ENCODE measurements around the gene SCP2D1.

SCP2D1 gene

DNA sequence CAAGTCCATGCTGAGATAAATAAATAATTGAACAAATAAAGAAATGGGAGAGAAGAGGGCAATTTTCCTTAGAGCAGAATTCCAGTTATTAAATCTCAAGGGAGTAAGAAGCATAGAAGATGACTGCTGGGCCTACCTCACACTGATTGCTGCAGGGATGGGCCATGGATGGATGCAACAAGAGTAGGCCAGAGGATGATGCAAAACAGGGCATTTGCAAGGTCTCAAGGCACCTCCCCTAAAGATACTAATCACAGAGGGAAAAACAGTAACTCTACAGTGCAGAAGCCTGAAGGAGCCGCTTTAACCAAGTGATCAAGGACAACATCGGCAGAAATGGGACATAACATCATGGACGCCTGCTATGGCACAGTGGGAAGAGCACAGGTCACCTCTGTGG, 1.7 kb upstream of the SCP2D1 start:
- no peak for DNase-seq (ENCODE audit: low read depth in 2 of 2)

DNA sequence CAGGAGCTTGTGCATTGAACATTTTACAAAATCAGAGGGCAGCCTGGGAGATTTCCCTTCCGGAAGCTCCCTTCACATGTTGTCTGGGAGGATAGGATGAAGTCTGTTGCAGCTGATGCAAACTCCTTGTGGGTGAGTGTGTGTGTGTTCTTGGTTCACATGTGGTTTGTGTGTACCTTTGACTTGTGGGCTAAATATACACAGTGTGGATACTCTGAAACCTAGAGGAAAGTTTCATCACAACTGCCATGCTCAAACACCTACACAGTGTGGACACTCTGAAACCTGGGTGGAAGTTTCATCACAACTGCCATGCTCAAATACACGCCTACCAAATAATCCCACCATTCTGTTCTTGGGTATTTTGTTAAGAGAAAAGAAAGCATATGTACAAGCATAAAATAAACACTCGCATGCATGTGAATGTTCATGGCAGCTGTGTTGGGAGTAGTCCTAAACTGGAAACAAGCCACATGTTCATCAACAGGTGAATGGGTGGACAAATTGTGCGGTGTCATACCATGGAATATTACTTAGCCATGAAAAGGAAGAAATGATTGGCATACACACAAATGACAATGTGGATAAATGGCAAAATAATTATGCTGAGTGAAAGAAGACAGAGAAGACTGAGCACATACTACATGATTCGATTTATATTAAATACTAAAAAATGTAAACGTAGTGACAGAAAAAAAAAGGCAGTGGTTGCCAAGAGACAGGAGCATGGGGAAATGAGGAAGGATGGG, 1.8 kb downstream of the SCP2D1 start:
- no peak for DNase-seq (ENCODE audit: low read depth in 2 of 2)

DNA sequence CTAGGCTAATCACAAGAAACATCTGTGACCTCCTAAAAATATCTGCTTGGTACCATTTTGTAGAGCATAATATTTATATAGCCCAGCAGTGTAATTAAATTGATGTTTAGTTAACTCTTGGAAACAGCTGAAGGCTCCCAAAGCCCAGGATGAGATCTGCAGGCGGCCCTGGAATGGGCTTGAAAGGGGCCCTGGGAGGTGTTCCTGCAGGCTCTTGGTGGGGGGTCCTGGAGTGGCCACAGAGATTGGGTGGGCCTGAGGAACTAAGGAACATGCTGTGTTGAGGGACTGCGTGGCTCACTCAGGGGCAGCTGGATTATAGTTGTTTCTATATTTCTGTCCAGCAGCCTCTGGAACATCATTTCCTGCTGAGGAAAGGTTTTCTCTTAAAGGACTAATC, 9.2 kb downstream of the SCP2D1 start:
- DNase-seq (ENCODE audit: low read depth in 2 of 2): no peak

DNA sequence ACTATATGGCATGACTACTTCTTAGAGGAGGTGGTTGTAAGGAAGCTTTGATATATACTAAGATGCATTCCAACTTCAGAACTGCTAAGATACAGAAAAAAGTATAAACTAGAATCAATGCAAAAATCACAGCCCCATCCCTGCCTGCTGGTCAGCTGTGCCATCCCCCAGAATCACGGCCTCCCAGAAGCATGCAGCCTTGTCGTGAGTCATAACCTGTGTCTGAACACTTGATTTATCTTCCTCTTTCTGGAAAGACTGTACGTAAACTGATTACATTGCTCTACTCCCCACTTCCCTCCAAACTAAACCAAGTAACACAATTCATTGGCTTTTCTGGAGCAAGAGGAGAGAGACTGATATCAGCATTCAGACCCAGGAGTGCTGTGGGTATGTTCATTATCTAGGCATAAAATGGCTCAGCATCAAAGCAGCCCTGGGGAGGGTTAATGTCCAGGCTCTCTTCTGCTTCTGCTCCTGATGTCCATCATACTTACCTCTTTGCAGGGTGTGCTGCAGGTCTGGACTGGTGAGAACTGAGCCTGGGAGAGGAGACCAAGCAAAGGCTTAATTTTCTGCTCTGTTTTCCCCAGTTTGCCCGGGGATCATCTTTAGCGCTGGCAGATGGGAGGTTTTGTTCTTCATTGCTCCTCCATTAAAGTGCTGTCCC, 18.4 kb downstream of the SCP2D1 start:
- no peak for DNase-seq (ENCODE audit: low read depth in 2 of 2)

DNA sequence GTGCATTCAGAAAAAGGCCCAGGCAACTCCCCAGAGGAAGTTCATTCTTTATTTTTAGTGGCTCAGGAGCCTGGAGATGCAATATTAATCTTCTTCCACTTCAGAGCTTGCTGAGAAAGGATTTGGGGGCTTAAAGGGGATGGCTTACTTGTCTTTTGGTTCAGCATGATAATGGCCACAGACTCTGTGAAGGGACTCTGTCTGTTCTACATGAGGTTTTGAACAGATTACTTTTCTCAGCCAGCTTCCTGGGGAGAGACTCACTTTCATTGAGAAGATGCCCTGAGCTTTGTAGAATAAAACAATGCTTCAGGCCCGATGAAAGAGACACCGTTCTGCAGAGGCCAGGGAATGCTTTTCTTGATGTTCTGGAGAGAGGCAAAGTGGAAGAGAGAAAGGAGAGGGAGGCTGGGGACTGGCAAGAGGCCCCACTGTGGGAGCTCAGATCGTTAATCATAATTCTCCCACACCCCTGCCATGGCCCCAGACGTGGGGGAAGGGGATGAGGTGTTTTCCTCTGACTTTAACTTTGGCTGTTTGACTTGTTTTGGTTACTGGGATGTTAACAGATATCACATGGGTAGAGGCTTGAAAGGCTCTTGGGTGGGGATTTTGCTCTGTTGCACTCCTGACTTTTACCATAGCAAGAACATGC, 19.1 kb downstream of the SCP2D1 start:
- no peak for DNase-seq (ENCODE audit: low read depth in 2 of 2)

DNA sequence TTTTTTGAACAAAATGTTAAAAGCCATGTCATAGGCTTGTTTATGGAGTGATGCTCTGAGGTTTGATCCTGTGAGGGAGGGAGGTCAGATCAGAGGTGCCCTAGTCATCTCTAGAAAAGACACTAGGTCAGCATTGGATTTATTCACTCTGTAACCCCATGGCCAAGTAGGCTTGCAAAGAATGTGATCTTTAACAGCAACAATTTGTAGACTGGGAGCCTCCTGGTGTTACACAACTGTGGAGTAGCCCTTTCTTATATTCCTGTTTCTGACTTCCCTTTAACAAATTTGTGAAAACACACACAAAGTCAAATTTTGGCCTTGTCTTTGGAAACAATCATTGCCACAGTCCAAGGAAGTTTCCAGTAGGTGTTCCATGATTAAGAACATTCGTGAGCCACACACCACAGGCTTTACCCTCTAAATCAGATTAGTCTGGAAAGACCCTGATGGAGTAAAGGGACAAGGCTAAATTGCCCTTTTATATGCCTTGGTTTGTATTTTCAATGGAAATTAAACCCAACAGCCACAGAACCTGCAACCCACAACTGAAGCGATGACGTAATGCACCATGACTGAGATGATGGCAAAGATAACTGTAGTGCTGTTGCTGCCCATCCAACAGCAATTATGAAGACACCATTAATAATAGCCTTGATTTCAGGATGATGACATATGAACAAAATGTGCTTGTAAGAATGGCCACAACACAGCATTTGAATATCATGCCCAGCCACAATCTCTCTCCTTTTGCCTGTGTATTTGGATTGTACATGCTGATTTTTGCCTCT, 22.1 kb downstream of the SCP2D1 start:
- DNase-seq (ENCODE audit: low read depth in 2 of 2): no peak

DNA sequence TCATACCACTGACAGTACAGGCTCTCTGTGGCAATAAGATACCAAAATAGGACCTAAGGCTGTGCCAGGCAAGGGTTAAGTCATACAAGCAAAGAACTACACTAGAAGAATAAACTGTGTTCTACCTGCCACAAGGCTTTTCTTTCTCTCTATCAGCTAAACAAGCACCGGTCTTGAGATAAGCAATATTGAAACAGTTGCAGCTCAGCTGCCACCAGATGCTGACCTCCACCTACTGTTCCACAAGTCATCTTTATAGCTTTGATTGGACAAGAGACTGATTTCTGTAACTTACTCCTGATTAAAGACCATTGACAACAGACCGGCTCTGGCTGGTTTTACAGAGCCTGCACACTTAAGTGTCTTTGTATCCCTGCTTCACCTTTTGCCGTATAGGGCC, 24.1 kb downstream of the SCP2D1 start:
- DNase-seq (ENCODE audit: low read depth in 2 of 2): no peak

DNA sequence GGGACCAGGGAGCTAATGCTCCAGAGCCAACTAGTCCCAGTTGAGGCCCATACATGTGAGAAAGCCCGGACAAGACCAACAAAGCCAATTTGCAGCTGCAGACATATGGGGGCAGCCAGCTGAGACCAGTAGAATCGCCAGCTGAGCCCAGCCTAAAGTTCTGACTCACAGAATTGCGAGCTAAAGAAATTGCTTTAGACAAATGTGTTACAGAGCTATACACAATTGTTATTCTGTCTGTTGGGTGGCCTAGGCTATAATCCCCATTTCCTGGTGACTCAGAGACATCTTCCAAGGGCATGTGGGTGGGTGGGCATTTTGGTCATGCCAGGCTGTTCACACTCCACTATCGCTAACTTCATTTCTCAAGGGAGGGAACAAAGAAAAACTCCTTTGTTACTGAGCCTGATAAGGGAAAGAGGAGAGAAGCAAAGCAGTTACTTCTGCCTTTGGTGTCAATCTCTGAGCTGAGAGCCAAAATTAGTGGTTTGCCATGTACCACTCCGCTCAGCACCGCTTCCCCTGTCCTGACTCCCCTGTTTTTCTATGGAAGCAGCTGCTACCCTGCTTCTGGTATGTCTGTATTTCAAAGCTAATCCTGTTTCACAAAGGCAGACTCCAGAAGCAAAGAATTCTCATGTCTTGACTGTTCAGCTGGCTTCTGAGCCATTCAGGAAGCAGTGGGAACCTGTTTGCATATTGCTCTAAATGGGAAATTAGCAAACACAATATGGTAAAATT, 26.1 kb downstream of the SCP2D1 start:
- no peak for DNase-seq (ENCODE audit: low read depth in 2 of 2)

DNA sequence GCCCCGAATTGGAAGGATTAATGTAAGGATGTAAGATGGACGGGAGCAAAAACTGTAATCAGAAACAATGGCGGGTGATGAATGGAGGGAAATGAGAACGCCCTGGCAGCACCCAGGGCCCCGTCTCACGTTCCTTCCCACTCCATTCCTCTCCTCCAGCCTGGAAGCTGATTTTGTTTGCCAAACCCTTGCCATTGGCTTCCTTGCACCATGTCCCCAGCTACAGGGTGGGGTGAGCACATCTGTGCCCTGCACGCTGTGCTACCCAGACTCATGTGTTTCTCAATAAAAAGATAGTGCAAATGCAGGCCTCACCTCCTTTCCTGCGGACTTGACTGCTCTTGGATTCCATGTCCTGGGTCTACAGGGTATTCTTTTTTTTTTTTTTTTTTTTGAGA, 26.7 kb downstream of the SCP2D1 start:
- DNase-seq (ENCODE audit: low read depth in 2 of 2): no peak

DNA sequence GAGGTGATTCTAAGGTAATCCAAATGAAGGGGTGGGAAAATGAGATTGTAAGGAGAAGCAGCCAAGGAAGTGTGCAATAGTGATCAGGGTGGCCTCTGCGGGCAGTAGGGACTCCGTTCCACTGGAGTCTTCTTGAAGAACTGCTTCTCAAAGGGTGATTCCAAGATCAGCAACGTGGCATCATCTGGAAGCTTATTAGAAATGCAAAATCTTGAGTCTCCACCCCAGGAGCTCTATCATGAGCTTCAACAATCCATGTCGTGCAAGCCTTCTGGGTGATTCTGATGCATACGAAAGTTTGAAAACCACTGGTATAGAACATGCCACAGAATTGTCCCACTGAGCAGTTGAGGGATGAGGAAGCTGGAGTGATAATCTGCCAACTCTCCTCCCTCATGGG, 31.4 kb downstream of the SCP2D1 start:
- DNase-seq (ENCODE audit: low read depth in 2 of 2): no peak

DNA sequence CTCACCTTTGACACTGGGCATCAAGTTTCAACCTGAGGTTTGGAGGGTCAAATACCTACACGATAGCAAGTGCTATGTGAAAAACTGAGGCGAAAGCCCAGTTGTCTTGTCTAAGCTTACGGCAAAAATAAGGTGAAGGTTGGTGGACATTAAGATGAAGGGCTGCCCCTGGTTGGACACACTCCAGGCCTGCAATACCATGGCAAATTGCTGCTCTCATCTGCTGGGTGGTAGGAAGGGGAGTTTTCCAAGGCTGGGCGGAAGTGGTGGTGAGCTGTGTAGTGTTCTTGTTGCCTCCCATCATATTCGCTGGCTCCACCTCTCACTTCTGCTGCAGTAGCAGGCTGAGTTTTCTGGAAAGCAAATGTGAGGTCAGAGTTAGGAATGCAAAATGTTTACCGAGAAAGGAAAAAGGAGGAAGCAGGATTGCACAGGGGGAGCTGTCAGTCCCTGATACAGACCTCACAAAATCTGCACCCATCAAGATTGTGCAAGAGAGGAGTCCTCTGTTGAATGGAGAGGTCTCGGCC, 33.7 kb downstream of the SCP2D1 start:
- DNase-seq (ENCODE audit: low read depth in 2 of 2): no peak

DNA sequence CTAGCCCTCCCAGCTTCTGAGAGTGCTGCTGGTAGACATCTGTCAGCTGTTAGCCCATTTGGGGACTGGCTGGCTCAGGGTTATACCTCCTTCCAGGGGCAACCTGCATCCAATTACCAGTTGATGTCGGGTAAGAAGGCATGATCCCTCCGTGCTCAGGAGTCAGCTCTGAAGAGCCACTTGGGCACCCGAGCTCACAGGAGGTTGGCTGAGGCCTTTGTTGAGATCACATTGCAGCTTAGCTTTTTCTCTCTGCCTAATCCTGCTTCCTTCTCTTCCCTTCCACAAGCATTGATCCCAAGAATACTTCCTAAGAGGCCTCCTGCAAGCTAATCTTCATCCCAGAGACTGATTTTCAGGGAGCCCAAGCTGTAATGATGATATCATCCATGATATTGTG, 35.5 kb downstream of the SCP2D1 start:
- DNase-seq (ENCODE audit: low read depth in 2 of 2): no peak

DNA sequence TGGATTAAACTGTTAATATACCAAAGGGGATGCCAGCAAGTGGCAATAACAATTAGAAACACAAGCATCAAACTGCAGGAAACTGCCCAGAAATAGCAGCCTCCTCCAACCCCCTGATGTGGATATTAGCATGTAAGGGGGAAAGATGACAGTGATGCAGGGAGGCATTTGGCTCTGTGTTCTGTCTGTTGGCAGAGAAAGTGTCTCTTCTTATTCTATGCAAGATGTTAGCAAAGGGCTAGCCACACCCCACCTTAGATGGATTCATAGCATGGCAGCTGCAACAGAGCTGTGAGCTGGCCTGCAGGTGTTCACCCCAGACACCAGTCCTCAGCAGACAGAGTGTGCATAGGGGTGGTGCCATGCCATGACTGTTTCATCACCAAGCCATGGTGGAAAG, 38.0 kb downstream of the SCP2D1 start:
- no peak for DNase-seq (ENCODE audit: low read depth in 2 of 2)

DNA sequence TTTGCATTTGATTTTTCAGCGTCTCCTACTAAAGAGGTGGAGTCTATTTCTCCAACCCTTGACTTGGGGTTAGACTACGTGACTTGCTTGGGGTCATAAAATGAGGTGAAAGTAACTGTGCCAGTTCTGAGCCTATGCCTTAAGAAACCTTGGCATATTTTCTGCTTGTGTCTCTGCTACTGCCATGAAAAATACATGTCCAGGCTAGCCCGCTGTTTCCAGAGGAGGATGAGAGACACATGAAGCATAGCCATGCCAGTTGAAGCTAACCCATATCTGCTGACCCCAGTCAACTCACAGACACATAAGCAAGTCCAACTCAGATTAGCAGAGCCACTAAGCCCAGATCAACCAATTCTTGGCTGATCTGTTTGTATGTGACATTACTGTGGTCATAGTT, 38.7 kb downstream of the SCP2D1 start:
- DNase-seq (ENCODE audit: low read depth in 2 of 2): no peak

DNA sequence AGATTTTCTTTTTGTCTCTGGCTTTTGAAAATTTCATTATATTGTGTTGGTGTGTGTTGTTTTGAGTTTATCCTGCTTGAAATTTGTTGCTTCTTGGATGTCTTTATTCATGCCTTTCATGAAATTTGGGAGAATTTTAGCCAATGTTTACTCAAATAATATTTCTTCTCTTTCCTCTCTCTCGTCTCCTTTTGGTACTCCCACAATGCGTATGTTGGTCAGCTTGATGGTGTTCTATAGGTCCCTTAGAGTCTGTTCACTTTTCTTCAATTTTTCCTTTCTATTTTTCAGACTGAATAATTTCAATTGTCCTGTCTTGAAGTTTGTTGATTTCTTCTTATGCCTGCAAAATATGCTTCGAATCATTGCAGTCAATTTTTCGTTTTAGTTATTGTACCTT, 39.6 kb downstream of the SCP2D1 start:
- no peak for DNase-seq (ENCODE audit: low read depth in 2 of 2)

DNA sequence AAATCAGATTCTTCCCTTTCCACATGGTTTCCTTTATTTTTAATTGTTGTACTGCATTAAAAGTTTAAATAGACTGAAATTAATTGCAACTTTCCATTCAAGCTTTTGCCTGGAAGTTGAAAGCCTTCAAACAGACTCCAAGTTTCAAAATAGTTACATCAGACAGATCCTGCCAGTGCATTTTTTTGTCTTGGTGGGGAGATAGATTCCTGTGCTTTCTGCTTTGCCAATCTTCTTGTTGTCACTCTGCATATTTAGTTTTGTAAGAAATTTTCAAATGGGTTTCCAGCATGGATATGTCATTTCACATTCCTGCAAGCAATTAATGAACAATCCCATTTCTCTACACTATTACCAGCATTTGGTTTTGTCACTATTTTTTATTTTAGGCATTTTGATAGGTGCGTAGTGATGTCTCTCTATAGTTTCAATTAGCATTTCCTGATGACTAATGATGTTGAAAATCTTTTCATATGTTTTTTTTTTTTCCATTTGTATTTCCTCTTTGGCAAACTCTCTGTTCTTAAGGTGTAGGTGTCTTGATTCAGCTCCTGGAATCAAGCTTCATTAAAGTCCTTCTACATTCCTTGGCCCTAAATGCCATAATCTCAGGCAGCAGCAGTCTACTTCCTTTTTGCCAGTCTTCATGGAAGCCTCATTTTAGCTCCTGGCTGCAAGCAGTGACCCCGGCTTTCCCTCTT, 40.5 kb downstream of the SCP2D1 start:
- no peak for DNase-seq (ENCODE audit: low read depth in 2 of 2)

DNA sequence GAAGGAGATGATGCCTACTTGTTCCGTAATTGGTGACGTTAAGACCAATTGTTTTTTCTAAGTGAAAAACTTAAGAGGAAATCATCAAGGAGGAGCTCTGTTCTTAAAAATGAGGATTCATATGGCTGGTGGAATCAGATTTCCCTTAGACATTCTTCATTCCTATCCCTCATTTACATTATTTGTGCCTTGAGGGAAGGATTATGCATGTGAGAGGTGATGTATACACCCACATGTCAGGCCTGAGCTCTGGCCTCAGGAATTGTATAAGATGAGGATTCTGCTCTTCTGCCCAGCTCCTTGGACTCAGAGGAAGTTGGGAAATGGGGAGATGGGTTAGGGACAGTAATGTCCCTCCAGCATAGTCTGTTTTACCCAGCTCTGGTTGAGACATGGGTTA, 42.3 kb downstream of the SCP2D1 start:
- no peak for DNase-seq (ENCODE audit: low read depth in 2 of 2)

DNA sequence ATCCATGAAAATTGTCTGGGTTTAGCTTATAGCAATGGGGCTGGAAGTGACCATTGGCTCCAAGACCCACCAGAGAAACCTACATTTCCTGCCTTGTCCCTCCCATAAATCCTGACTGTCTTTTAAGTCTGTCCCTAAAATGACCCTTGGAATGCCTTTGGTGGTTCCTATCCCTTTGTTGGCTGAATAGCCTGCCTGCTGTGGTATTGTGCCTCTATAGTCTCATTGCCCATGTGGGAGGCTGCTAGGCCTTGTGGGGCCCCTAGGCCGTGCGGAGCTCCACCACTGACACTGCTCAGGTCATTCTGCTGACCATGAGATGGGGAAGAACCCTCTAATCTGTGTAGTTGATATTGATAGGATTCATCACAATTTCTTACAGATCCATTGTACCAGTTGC, 43.3 kb downstream of the SCP2D1 start:
- no peak for DNase-seq (ENCODE audit: low read depth in 2 of 2)

DNA sequence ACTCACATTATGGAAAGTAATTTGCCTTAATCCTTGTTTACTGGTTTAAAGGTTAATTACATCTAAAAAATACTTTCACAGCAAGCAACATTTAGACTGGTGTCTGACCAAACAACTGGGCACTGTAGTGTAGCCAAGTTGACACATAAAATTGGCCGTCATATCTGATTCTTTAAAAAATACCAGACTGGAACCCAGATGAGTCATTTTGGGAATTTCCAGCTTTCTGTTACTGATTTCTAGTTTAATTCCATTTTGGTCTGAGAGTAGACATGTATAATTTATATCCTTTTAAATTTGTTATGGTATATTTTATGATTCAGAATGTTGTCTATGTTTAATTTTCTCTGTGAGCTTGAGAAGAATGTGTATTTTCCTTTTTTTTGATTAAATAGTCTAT, 44.1 kb downstream of the SCP2D1 start:
- DNase-seq (ENCODE audit: low read depth in 2 of 2): no peak

DNA sequence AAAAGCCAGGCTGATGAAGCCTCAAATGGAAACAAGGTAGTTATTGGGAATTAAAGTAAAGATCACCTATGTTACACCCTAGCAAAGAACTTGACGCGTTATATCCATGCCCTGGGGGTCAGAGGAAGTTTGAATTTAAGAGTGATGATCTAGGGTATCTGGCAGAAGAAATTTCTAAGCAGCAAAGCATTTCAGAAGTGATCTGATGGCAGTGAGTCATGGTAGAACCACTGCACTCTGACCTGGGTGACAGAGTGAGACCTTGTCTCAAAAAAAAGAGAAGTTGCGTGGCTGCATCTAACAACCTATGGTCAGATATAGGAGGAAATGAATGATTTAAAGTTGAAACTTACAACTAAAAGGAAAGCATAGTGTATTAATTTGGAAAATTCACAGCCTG, 45.2 kb downstream of the SCP2D1 start:
- DNase-seq (ENCODE audit: low read depth in 2 of 2): no peak

All from stimulated activated CD4-positive, alpha-beta T cell treated with anti-CD3 and anti-CD28 coated beads, Interleukin-15, amount 100 ng/mL, for 48 hours (primary cell).